ENCODE data around the gene C1QA.

Gene C1QA

DNA sequence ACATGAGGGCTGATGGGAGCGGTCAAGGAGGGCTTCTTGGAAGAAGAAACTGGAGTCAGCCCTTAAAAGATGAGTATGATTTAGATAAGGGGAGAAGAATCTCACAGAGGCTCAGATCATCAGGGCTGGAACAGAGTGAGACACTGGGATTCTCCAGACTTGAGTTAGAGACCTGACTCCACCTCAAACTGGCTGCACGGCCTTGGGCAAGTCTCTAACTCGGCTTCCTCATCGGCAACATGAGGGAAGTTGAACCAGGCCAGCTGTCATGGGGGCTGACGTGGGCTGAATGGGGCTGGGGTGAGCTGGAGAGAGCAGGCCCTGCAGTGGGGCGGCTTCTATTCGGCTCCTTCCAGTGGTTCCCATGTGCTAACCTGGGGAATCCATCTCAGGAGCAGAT lies 9.5 kb downstream of the C1QA start:
- H3K4me1 ChIP-seq (ENCODE audit: low read length) = peaks cover 6% of the 10 kb centered on the region; the same call in 1 of the 2 replicates
- no peaks in the 10 kb centered on the region for H3K27me3 ChIP-seq (ENCODE audit: low read depth, low read length)
- no peak for TF ChIP-seq EZH2phosphoT487 (IDR thresholded peaks at IDR 0.05; ENCODE audit: low read depth)
- TF ChIP-seq, protein P1, sequence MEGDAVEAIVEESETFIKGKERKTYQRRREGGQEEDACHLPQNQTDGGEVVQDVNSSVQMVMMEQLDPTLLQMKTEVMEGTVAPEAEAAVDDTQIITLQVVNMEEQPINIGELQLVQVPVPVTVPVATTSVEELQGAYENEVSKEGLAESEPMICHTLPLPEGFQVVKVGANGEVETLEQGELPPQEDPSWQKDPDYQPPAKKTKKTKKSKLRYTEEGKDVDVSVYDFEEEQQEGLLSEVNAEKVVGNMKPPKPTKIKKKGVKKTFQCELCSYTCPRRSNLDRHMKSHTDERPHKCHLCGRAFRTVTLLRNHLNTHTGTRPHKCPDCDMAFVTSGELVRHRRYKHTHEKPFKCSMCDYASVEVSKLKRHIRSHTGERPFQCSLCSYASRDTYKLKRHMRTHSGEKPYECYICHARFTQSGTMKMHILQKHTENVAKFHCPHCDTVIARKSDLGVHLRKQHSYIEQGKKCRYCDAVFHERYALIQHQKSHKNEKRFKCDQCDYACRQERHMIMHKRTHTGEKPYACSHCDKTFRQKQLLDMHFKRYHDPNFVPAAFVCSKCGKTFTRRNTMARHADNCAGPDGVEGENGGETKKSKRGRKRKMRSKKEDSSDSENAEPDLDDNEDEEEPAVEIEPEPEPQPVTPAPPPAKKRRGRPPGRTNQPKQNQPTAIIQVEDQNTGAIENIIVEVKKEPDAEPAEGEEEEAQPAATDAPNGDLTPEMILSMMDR (IDR thresholded peaks at IDR 0.05; ENCODE audit: low read depth, low read length) = no peak
- no peaks in the 10 kb centered on the region for H3K79me2 ChIP-seq (ENCODE audit: low read length)
- no peaks in the 10 kb centered on the region for H4K20me1 ChIP-seq (ENCODE audit: insufficient read depth, low read length)
- H3K9ac ChIP-seq (ENCODE audit: low read length) = no peak overlapping the region
- H3K27ac ChIP-seq (ENCODE audit: low read length) = no peak overlapping the region
- H3K4me2 ChIP-seq (ENCODE audit: low read length) = no peak overlapping the region
- no peak overlapping the region for H2AFZ ChIP-seq (ENCODE audit: low read depth, low read length)
- H3K4me3 ChIP-seq (ENCODE audit: low read length) = no peak overlapping the region
- no peaks in the 10 kb centered on the region for H3K9me3 ChIP-seq (ENCODE audit: insufficient read depth, low read length)
- no peaks in the 10 kb centered on the region for H3K36me3 ChIP-seq (replicated peaks; ENCODE audit: low read depth, low read length)

DNA sequence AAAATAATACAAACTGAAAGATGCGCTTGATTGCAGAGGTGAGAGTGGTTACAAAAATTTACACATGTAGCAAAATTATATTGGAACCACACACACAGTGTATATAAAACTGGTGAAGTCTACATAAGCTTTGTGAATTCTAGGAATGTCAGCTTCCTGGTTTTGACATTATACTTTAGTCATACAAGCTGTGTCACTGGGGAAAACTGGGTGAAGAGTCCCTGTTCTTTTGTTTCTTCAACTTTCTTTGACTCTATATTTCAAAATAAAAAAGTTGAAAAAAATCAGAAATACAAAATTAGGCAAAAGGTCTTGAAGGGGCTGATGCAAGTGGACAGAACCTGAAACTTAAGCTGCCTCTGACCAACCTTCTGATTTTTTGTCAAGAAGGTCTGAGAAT lies 10.0 kb downstream of the C1QA start:
- TF ChIP-seq, protein P1 (IDR thresholded peaks at IDR 0.05; ENCODE audit: low read depth, low read length) = no peak
- no peak for TF ChIP-seq EZH2phosphoT487 (IDR thresholded peaks at IDR 0.05; ENCODE audit: low read depth)
- Histone ChIP-seq H3K4me1 (ENCODE audit: low read length) (peaks cover 11% of the 10 kb centered on the region; the same call in 1 of the 2 replicates), H3K36me3 (replicated peaks; ENCODE audit: low read depth, low read length) (no peaks in the 10 kb centered on the region), H2AFZ (ENCODE audit: low read depth, low read length) (no peak overlapping the region), H3K4me3 (ENCODE audit: low read length) (no peak overlapping the region), H3K9ac (ENCODE audit: low read length) (no peak overlapping the region), H4K20me1 (ENCODE audit: insufficient read depth, low read length) (no peaks in the 10 kb centered on the region), H3K27ac (ENCODE audit: low read length) (no peak overlapping the region), H3K4me2 (ENCODE audit: low read length) (no peak overlapping the region), H3K9me3 (ENCODE audit: insufficient read depth, low read length) (no peaks in the 10 kb centered on the region), H3K79me2 (ENCODE audit: low read length) (no peaks in the 10 kb centered on the region), H3K27me3 (ENCODE audit: low read depth, low read length) (no peaks in the 10 kb centered on the region)

DNA sequence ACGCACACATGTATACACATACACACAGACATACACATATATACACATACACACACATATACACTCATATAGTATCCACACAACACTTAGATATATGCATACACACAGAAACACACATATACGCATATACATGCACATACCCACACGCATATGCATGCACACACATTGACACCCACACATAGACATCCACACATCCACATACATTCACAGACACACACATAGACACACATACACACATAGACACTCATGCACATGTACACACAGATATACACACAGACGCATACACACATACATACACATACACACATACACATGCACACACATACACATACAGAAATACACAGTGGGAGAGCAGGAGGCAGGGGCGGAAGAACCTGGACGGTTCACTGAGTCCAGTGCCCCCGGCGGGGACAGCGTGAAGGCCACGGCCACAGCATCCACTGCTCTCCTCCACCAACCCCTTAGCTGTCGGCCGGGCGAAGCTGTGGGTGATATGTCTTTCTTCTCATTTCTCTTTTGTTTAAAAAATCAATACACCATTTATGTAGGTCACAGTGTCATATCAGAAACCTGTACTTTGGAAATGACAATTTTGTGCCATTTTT lies 13.8 kb downstream of the C1QA start:
- Histone ChIP-seq H2AFZ (ENCODE audit: low read depth, low read length) (no peak overlapping the region), H3K9ac (ENCODE audit: low read length) (no peak overlapping the region), H3K27me3 (ENCODE audit: low read depth, low read length) (peaks cover 9% of the 10 kb centered on the region; the same call in 1 of the 2 replicates), H3K4me2 (ENCODE audit: low read length) (no peak overlapping the region), H3K36me3 (replicated peaks; ENCODE audit: low read depth, low read length) (no peaks in the 10 kb centered on the region), H4K20me1 (ENCODE audit: insufficient read depth, low read length) (no peaks in the 10 kb centered on the region), H3K79me2 (ENCODE audit: low read length) (no peaks in the 10 kb centered on the region), H3K4me1 (ENCODE audit: low read length) (peaks cover 35% of the 10 kb centered on the region), H3K4me3 (ENCODE audit: low read length) (no peak overlapping the region), H3K9me3 (ENCODE audit: insufficient read depth, low read length) (no peaks in the 10 kb centered on the region), H3K27ac (ENCODE audit: low read length) (no peak overlapping the region)
- TF ChIP-seq, protein P1 (IDR thresholded peaks at IDR 0.05; ENCODE audit: low read depth, low read length) = no peak
- no peak for TF ChIP-seq EZH2phosphoT487 (IDR thresholded peaks at IDR 0.05; ENCODE audit: low read depth)

DNA sequence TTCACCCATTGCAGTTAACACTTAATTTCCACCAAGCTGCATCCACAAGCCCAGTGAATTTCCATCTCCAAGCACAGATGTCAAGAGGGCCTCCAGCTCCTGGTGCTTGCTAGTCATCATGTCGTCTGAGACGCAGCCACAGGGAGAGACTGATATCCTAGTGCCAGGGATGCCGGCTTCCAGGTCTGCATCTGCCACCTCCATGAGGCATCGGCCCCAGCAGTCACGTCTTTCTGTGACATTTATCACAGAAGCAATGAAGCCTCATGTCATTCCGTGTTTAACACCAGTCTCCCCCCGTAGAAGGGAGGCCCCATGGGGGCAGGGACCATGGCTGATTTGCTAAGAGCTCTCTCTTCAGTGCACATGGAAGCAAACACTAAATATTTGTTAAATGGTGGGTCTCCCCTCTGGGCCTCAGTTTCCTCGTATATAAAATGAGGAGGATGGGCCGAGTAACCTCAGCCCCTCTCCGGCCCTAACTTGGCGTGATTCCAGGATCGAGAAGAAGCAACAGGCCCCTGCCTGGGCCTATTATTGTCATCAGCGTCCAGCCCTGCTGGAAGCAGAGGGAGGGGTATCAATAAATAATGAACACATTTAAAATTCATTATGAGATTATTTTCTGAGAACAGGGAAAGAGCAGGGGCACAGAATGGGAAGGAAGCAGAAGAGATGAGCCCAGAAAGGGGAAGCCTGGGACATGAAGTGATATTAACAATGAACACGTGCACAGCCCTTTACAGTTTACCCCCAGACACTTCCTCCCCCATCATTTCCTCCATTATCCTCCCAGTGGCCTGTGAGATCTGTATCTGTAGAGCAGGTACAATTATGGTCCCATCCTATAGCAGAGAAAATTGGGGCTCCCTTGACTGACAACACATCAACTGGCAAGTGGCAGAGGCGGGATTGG lies 15.8 kb downstream of the C1QA start:
- Histone ChIP-seq H3K36me3 (replicated peaks; ENCODE audit: low read depth, low read length) (no peaks in the 10 kb centered on the region), H3K9ac (ENCODE audit: low read length) (peak overlapping the region; percentile 62), H4K20me1 (ENCODE audit: insufficient read depth, low read length) (no peaks in the 10 kb centered on the region), H3K4me3 (ENCODE audit: low read length) (peak overlapping the region; percentile 59), H2AFZ (ENCODE audit: low read depth, low read length) (peak overlapping the region; percentile 40; the same call in 1 of the 2 replicates), H3K9me3 (ENCODE audit: insufficient read depth, low read length) (no peaks in the 10 kb centered on the region), H3K27ac (ENCODE audit: low read length) (peak overlapping the region; percentile 73), H3K27me3 (ENCODE audit: low read depth, low read length) (peaks cover 24% of the 10 kb centered on the region), H3K4me1 (ENCODE audit: low read length) (peaks cover 35% of the 10 kb centered on the region), H3K4me2 (ENCODE audit: low read length) (peak overlapping the region; percentile 81), H3K79me2 (ENCODE audit: low read length) (no peaks in the 10 kb centered on the region)
- TF ChIP-seq EZH2phosphoT487 (IDR thresholded peaks at IDR 0.05; ENCODE audit: low read depth) = no peak
- TF ChIP-seq, protein P1 (IDR thresholded peaks at IDR 0.05; ENCODE audit: low read depth, low read length) = no peak
